NCI-H2029 (cell line): ENCODE results near the gene CLIP1.
"Not testable (repeated sequence)": the region's sequence is repeated elsewhere in the genome, so short reads cannot be mapped to it uniquely, and the experiment has no call there.

ENCODE experiments used
- DNase-seq: peaks from one replicate; lab custom pipeline; 2025; lab: John Stamatoyannopoulos, UW

CLIP1 gene

DNA sequence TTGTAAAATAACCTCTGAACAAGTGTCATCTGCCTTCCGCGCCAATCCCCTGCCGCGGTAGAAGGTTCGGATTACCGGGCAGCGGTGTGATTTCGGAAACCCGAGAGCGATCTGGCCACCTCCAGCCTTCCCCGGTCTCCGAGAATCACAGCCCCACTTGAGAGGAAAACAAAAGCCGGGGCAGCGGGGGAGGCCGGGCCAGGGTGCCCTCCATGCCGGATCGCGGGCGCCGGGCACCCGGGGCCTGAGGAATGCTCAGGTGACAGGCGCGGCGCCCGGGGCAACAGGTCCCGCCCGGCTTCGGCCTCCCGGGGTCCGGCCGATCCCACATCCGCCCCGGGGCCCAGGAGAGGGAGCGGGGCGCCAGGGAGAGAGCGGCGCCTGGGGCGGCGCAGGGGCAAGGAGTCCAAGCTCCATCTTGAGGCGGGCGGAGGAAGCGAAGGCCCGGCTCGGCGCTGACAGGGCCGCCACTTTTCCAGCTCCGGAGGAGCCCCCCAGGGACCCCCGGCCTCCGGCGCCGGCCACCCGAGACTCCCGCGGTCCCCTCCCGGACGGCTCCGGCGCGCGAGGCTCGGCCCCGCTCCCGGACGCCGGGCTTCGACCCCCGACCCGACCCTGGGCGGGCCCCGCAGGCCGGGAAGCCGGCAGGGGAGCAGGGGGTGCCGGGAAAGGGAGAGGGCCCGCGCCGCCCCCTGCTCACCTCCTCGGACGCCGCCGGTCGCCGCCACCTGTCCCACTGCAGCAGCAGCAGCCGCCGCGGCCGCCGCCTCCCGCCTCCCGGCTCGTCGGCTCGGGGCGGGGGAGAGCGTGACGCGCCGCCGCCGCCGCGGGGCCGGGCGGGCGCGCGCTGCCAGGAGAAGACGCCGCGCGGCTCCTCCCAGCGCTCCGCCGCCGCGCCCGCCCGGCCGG is at the start of gene CLIP1:
Gene CLIP1 (minus strand): TSS at position 849 of the 909 bp plus-strand sequence. CDS start 42,217 bp downstream, outside the sequence.
- peak; percentile 40 for DNase-seq

DNA sequence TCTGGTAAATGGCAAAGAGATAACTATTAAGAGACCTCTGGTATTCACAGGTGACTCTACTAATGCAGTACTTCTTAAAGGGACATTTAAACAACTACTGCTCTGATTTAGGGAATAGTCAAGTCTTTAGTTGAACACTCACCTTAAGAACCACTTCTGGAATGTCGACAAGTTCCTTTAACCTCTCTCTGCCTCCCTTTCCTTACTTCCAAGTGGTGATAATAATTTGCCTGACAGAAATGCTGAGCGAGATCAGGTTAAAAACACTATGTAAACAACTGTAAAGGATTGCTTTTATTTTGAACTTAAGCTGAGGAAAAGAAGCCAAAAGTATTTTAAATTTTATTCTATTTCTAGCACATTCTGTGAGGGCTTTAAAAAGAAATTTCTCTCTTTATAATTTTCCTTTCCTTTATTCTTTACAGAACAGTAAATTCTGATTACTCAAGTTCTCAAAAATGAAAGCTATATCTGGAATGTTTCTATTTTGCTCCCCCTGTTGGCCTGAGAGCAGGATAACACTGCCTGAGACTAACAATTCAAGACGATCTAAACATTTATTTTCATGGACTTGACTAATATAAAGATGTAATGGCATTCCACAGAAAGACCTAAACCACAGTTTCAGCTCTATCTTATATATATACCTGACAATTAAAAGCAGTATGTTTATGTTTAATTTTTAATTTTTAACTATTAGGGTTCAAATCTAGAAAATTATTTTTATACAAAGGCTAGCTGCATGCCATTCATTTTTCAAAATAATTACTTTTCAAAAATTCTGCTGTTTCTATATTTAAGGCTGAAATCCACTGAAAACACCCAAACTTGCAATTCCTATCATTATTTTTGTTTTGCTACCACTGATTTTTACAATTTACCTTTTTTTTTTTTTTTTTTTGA is 49.1 kb upstream of the CLIP1 start:
- peak; percentile 42 for DNase-seq

DNA sequence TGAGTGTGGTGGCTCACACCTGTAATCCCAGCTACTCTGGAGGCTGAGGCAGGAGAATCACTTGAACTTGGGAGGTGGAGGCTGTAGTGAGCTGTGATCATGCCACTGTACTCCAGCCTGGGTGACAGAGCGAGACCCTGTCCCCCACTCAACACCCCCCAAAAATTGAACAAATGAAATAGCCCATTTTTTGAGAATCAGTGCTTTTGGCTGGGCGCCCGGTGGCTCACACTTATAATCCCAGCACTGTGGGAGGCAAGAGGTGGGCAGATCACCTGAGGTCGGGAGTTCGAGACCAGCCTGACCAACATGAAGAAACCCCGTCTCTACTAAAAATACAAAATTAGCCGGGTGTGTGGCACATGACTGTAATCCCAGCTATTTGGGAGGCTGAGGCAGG is 48.1 kb upstream of the CLIP1 start:
- DNase-seq, result not testable (repeated sequence)

DNA sequence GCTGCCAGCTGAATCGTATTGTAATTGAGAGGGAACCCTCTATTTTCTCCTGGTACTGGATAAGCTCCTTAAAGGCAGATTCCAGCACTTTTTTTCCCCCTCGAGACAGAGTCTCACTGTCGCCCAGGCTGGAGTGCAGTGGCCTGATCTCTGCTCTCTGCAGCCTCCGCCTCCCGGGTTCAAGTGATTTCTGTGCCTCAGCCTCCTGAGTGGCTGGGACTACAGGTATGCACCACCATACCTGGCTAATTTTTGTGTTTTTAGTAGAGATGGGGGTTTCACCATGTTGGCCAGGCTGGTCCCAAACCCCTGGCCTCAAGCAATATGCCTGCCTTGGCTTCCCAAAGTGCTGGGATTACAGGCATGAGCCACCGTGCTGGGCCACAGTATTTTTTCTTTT is 47.4 kb upstream of the CLIP1 start:
- DNase-seq, result not testable (repeated sequence)

DNA sequence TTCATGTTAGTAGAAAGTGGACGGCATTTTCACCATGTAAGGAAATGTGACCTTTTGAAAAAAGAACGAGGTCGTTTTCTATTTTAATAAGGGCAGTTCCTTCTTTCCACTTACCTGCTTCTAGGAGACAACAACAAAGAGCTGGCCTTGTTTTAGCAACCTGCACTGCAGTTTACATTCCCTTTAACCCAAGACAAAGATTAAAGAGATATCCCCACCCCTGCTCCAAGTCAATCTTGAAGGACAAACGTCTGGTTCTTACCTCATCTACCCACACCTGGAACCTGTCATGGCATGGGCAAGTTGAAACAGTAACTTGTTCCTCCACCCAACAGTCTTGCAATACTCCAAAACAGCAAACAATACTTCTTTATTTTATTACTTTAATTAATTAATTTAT is 45.5 kb upstream of the CLIP1 start:
- no peak for DNase-seq

DNA sequence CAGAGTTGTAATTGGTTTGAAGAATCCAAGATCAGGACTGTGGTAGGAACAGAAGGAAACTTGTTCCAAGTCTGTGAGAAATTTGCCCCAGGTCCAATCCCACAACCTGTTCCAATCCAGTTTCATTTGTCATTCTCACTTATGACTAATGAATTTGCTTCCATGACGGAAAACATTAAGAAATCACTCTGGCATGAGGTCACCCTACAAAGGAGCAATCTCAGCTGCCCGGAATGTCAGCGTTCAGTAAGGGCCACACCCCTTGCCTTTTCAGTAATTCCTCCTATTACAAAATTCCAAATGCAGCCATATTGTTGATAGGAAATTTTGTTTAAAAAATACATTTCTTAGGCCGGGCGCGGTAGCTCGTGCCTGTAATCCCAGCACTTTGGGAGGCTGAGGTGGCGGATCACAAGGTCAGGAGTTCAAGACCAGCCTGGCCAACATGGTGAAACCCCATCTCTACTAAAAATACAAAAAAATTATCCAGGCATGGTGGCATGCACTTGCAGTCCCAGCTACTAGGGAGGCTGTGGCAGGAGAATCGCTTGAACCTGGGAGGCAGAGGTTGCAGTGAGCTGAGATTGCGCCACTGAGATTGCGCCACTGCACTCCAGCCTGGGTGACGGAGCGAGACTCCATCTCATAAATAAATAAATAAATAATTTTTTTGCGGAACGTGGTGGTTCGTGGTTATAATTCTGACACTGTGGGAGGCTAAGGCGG is 42.0 kb upstream of the CLIP1 start:
- not testable (repeated sequence) for DNase-seq

DNA sequence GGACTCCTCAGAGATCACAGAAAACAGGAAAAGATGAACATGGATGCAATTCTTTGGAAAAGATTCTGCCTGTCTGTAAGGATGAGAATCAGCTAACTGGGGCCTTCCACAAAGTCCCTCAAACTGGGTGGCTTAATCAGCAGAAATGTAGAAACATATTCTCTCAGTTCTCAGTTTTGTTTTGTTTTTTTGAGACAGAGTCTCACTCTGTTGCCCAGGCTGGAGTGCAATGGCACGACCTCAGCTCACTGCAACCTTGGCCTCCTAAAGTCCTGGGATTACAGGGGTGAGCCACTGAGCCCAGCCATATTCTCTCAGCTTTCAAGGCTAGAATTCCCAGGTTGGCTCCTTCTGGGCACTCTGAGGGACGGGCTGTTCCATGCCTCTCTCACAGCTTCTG is 38.2 kb upstream of the CLIP1 start:
- DNase-seq, result no peak

DNA sequence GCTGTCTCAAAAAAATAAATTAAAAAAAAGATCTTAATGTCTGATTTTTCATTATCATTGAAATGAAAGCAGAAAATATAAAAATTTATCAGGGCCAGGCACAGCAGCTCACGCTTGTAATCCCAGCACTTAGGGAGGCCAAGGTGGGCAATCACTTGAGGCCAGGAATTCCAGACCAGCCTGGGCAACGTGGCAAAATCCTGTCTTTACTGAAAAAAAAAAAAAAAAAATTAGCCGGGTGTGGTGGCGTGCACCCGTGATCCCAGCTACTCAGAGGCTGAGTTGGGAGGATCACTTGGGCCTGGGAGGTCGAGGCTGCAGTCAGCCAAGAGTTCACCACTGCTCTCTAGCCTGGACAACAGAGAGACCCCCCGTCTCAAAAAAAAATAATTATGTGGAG is 37.6 kb upstream of the CLIP1 start:
- DNase-seq, result no peak

DNA sequence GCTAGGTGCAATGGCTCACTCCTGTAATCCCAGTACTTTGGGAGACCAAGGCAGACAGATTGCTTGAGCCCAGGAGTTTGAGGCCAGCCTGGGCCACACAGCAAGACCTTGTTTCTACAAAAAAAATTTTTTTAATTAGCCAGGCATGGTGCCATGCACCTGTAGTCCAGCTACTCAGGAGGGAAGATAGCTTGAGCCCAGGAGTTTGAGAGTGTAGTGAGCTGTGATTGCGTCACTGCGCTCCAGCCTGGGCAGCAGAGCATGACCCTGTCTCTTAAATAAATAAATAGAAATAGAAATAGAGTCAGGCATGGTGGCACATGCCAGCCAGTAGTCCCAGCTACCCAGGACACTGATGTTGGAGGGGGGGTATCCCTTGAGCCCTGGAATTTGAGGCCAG is 36.7 kb upstream of the CLIP1 start:
- no peak for DNase-seq

DNA sequence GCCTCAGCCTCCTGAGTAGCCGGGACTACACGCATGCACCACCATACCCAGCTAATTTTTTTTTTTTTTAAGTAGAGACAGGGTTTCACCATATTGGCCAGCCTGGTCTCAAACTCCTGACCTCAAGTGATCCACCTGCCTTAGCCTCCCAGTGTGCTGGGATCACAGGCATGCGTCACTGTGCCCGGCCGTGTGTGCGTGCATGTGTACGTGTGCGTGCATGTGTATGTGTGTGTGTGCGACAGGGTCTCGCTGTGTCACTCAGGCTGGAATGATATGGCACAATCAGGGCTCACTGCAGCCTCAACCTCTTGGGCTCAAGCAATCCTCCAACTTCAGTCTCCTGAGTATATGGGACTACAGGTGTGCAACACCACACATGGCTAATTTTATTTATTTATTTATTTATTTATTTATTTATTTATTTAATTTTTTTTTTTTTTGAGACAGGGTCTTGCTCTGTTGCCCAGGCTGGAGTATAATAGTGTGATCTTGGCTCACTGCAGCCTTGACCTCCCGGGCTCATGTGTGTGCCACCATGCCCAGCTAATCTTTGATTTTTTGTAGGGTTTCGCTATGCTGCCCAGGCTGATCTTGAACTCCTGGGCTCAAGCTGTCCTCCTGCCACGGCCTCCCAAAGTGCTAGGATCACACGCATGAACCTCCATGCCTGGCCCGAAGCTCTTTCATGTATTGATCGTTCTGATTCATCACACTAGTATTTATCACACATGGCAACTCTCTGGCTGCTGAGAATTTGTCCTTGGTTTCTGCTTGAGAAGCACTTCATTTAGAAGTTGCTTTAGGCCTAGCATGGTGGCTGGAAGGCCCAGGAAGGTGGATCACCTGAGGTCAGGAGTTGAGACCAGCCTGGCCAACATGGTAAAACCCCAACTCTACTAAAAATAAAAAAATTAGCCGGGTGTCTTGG is 35.9 kb upstream of the CLIP1 start:
- DNase-seq, result no peak

DNA sequence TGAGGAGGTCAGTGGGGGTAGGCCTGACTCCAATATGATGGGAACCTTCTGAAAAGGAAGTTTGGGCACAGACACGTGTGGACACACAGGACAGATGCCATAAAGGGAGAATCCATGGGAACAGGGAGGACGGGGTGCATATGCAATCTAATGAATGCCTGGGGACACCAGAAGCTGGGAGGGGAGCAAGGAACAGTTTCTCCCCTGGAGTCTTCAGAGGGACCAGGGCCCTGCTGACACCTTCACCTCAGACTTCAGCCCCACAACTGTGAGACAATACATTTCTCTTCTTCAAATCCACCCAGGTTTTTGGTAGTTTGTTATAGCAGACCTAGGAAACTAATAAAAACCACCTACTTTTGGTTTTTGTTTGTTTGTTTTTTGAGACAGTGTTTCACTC is 35.2 kb upstream of the CLIP1 start:
- DNase-seq, result no peak

DNA sequence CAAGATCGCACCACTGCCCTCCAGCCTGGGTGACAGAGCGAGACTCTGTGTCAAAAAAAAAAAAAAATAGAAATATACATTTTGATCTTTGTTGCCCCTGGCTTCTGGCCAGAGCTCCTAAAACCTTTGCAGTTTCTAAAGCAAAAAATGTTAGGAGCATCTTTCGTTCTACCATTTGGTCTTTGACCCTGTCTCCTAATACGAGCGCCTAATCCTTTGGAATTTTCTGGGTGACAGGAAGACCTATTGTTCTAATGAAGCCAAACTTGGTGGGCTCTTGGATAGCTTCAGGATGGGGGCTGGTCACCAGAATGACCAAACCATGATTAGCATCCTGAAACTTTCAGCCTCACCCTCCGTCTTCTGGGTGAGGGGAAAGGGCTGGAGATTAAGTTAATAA is 32.3 kb upstream of the CLIP1 start:
- no peak for DNase-seq

DNA sequence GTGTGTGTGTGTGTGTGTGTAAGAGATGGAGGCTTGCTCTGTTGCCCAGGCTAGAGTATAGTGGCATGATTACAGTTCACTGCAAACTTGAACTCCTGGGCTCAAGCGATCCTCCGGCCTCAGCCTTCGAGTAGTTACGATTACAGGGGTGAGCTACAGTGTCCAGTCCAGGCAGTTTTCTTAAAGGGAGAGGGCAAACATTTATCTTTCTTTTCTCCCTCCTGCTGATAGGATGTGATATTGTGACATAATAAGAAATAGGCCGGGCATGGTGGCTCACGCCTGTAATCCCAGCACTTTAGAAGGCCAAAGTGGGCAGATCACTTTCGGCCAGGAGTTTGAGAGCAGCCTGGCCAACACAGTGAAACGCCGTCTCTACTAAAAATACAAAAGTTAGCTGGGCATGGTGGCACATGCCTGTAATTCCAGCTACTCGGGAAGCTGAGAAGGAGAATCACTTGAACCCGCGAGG is 31.8 kb upstream of the CLIP1 start:
- DNase-seq, result no peak

DNA sequence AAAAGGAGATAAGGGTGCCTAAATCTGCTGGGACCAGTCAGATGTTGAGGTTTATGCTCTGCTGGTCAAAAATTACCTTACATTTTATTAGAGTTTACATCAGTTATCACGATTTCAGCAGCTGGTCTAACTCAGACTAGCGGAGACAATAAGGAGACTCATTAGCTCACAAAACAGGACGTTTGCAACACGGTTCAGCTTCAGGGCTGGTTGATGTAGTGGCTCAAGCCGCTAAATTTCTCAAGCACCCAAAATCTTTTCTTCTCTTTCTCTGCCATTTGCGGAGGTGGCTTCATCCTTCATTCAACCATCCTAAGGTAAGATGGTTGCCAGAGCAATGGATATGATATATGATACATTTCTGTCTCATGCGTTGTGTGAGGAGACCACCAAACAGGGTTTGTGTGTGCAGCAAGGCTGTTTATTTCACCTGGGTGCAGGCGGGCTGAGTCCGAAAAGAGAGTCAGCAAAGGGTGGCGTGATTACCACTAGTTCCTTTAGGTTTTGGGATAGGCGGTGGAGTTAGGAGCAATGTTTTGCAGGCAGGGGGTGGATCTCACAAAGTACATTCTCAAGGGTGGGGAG is 30.3 kb upstream of the CLIP1 start:
- DNase-seq, result no peak

DNA sequence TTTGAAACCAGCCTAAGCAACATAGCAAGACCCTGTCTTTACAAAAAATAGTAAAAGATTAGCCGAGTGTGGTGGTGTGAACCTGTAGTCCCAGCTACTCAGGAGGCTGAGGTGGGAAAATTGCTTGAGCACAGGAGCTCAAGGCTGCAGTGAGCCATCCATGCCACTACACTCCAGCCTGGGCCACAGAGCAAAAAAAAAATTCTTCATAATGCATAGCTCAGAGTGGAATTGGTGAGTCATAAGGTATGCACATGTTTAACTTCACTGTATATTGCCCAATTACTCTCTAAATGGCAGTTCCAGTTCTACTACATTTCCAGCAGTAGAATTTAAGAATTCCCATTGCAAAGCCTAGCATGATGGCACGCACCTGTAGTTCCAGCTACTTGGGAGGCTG is 26.8 kb upstream of the CLIP1 start:
- DNase-seq, result no peak

DNA sequence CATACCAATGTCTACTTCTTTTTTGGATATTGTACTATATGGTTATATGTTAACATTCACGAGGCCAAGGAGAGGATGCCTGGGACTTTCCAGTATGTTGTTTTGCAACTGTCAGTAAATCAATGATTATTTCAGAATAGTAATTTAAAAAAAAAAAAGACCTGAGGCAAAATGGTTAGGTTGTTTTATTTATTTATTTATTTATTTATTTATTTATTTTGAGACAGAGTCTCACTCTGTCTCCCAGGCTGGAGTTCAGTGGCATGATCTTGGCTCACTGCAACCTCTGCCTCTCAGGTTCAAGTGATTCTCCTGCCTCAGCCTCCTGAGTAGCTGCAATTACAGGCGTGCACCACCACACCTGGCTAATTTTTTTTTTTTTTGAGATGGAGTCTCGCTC is 25.4 kb upstream of the CLIP1 start:
- DNase-seq, result not testable (repeated sequence)

DNA sequence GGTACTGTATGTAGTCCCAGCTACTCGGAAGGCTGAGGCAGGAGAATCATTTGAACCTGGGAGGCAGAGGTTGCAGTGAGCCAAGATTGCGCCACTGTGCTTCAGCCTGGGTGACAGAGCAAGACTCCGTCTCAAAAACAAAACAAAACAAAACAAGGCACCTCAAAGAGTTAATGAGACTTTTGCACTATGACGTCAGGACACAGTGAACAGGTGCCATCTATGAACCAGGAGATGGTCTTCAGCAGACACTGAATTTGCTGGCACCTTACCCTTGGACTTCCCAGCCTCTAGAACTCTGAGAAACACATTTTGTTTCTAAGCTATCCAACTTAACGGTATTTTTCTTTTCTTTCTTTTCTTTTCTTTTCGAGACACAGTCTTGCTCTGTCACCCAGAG is 23.9 kb upstream of the CLIP1 start:
- not testable (repeated sequence) for DNase-seq

DNA sequence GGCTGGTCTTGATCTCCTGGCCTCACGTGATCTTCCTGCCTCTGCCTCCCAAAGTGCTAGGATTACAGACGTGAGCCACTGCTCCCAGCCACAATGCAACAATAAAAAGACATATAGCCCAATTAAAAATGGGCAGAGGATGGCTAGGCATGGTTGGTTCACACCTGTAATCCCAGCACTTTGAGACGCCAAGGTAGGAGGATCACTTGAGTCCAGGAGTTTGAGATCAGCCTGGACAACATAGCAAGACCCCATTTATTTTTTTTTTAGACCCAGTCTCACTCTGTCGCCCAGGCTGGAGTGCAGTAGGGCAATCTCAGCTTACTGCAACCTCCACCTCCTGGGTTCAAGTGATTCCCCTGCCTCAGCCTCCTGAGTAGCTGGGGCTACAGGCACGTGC is 21.6 kb upstream of the CLIP1 start:
- DNase-seq, result not testable (repeated sequence)

DNA sequence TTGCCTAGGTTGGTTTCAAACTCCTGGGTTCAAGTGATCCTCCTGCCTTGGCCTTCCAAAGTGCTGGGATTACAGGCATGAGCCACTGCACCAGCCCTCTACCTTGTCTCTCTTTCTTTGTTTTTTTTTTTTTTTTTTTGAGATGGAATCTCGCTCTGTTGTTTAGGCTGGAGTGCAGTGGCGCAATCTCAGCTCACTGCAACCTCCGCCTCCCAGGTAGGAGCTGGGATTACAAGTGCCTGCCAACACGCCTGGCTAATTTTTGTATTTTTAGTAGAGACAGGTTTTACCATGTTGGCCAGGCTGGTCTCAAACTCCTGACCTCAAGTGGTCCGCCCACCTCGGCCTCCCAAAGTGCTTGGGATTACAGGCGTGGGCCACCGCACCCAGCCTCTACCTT is 16.4 kb upstream of the CLIP1 start:
- not testable (repeated sequence) for DNase-seq

DNA sequence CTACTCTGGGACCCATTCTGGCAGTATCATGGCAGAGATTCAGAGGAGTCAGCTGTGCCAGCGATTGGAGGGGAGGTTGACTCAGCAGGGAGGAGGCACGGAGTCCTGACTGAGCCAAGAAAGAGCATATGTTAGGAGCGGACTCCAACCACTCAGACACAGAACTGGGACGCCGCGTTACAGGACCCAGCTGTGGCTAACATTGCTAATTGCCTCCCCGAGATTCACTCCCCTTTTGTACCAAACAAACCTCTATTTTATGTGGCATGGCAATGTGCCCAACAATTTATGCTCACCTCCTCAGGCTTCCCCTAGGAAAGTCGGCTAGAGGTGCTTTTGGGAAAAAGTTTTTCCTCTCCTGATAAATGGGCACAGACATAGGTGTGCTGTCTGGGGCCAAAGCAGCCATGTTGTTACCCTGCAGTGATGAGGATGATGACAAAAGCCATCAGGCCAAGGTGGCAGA is 15.2 kb upstream of the CLIP1 start:
- no peak for DNase-seq
